ENCODE data around the gene FXYD5.

The FXYD5 gene

GRCh38 chr19:35125270-35125717 is 29.2 kb upstream of the FXYD5 start:
- TF ChIP-seq ZNF70 (CRISPR knock-in tag; IDR thresholded peaks at IDR 0.05): no peak
- no peak for TF ChIP-seq TCF4 (CRISPR knock-in tag; IDR thresholded peaks at IDR 0.05; ENCODE audit: borderline replicate concordance)
- no peak for TF ChIP-seq CSRNP3 (CRISPR knock-in tag; IDR thresholded peaks at IDR 0.05)
- TF ChIP-seq GLIS3 (CRISPR knock-in tag; IDR thresholded peaks at IDR 0.05): no peak
- TF ChIP-seq ZNF565 (CRISPR knock-in tag; conservative IDR thresholded peaks at IDR 0.05; ENCODE audit: low read depth): no peak
- no peak for ATAC-seq

- TF ChIP-seq ARNTL (CRISPR knock-in tag; IDR thresholded peaks at IDR 0.05; ENCODE audit: borderline replicate concordance, low read depth) (no peak), ZNF565 (CRISPR knock-in tag; conservative IDR thresholded peaks at IDR 0.05; ENCODE audit: low read depth) (no peak), TSHZ2 (CRISPR knock-in tag; IDR thresholded peaks at IDR 0.05) (no peak), ESRRG (CRISPR knock-in tag; IDR thresholded peaks at IDR 0.05) (no peak)
Observed at GRCh38 chr19:35125749-35126623, 28.5 kb upstream of the FXYD5 start.

GRCh38 chr19:35126624-35126959 is 27.9 kb upstream of the FXYD5 start:
- ATAC-seq: no peak
- TF ChIP-seq ISL1 (CRISPR knock-in tag; IDR thresholded peaks at IDR 0.05): no peak
- TF ChIP-seq BACH2 (CRISPR knock-in tag; IDR thresholded peaks at IDR 0.05; ENCODE audit: borderline replicate concordance): no peak
- no peak for TF ChIP-seq TOX (CRISPR knock-in tag; IDR thresholded peaks at IDR 0.05; ENCODE audit: borderline replicate concordance)
- TF ChIP-seq ZFP3 (CRISPR knock-in tag; IDR thresholded peaks at IDR 0.05): no peak
- no peak for TF ChIP-seq TCF4 (CRISPR knock-in tag; IDR thresholded peaks at IDR 0.05; ENCODE audit: borderline replicate concordance)
- TF ChIP-seq CSDC2 (CRISPR knock-in tag; IDR thresholded peaks at IDR 0.05): no peak
- no peak for TF ChIP-seq CREB5 (CRISPR knock-in tag; IDR thresholded peaks at IDR 0.05; ENCODE audit: low read depth)
- no peak for TF ChIP-seq RARB (CRISPR knock-in tag; IDR thresholded peaks at IDR 0.05)
- TF ChIP-seq SNAI2 (CRISPR knock-in tag; IDR thresholded peaks at IDR 0.05): no peak
- TF ChIP-seq ZNF70 (CRISPR knock-in tag; IDR thresholded peaks at IDR 0.05): no peak
- TF ChIP-seq OSR1 (CRISPR knock-in tag; IDR thresholded peaks at IDR 0.05): no peak
- TF ChIP-seq PATZ1 (CRISPR knock-in tag; IDR thresholded peaks at IDR 0.05; ENCODE audit: borderline replicate concordance): no peak
- TF ChIP-seq PPARA (CRISPR knock-in tag; IDR thresholded peaks at IDR 0.05; ENCODE audit: borderline replicate concordance): no peak
- no peak for TF ChIP-seq ZC3H10 (CRISPR knock-in tag; IDR thresholded peaks at IDR 0.05)
- TF ChIP-seq ESRRG (CRISPR knock-in tag; IDR thresholded peaks at IDR 0.05): no peak
- no peak for TF ChIP-seq GLIS3 (CRISPR knock-in tag; IDR thresholded peaks at IDR 0.05)
- TF ChIP-seq ZNF565 (CRISPR knock-in tag; conservative IDR thresholded peaks at IDR 0.05; ENCODE audit: low read depth): no peak
- no peak for TF ChIP-seq ZNF8 (CRISPR knock-in tag; IDR thresholded peaks at IDR 0.05)
- TF ChIP-seq POU6F1 (CRISPR knock-in tag; IDR thresholded peaks at IDR 0.05; ENCODE audit: borderline replicate concordance, low read depth): no peak

More at GRCh38 chr19:35125749-35126623, 28.5 kb upstream of the FXYD5 start:
- ATAC-seq: no peak

Measured in SK-N-SH treated with all-trans-retinoic acid at 6 μM for 48 hours (cell line).